Measurements from ENCODE around the gene SENP2. TPM values are rescaled to one million over a fixed set of nuclear protein-coding genes. Genes with fewer than 3 reads are reported as not detected.
"Not testable (repeated sequence)": the region's sequence is repeated elsewhere in the genome, so short reads cannot be mapped to it uniquely, and the experiment has no call there.

SENP2 gene
- total and polyA plus RNA-seq, 10 of the 15 experiments (the other 5 are each of a cell fraction or from before 2014, with no cell fraction given) = 9.0 to 42.7 (median 25.1) TPM

DNA sequence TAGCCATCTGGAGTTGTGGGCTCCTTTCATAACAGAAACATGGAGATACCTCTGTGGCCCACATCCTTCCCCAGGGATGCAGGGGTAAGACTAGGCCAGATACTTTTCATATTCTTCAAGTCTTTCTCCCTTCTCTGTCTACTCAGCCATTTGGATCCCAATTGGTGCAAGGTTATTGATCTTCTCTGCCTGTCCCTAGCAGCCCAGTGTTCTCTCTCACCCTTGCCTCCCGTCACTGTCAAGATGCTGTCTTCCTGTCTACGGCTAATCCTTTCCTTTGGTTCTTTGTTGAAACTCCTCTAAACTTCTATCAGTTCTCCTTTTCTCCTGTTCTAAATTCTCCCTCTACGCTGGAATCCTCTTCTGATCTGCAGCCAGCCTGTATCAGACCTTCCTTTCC, 51.3 kb downstream of the SENP2 start:
- FAIRE-seq = no peak
- no TSS peak for BruUV-seq (replicated peaks)

DNA sequence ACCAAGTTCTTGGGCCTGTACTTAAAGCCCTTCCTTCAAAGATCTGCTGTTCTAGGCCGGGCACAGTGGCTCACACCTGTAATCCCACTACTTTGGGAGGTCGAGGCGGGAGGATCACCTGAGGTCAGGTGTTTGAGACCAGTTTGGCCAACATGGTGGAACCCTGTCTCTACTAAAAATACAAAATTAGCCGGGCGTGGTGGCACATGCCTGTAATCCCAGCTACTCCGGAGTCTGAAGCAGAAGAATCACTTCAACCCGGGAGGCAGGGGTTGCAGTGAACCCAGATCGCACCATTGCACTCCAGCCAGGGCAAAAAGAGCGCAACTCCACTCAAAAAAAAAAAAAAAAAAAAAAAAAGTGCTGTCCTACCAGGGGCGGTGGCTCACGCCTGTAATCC, 52.6 kb downstream of the SENP2 start:
- WGBS (ENCODE audit: insufficient coverage, insufficient replicate concordance, low lambda C conversion rate, missing lambda C conversion rate) = 47% methylated on average over 10 of the region's 11 CpGs
- H4K20me1 ChIP-seq (ENCODE audit: control insufficient read depth, insufficient read depth); H2AFZ ChIP-seq (ENCODE audit: control insufficient read depth, low read depth, low read length); BruUV-seq (replicated peaks); H3K4me3 ChIP-seq; H3K4me2 ChIP-seq (ENCODE audit: control insufficient read depth, insufficient read depth); RAD21 ChIA-PET (ENCODE audit: unreplicated experiment); ATAC-seq; DNase-seq (ENCODE audit: low read depth, low spot score); POLR2A ChIA-PET; CTCF ChIA-PET; H3K27ac ChIP-seq (ENCODE audit: control insufficient read depth, insufficient read depth); intact Hi-C loops (cut with micrococcal nuclease; ENCODE audit: unreplicated experiment); H3K27me3 ChIP-seq (replicated peaks in 1 of 2; ENCODE audit: control insufficient read depth in 2 of 2, insufficient read depth in 2 of 2, low read length in 1 of 2); H3K9me3 ChIP-seq (replicated peaks; ENCODE audit: control insufficient read depth, insufficient read depth, low read length); H3K4me1 ChIP-seq (ENCODE audit: control insufficient read depth, insufficient read depth, low read length); H3K9ac ChIP-seq (ENCODE audit: control insufficient read depth, insufficient read depth, low read length); H3K79me2 ChIP-seq (ENCODE audit: control insufficient read depth, insufficient read depth, low read length); in situ Hi-C loops (cut with MboI); H3K36me3 ChIP-seq (ENCODE audit: control insufficient read depth in 2 of 2, insufficient read depth in 2 of 2, low read length in 1 of 2); FAIRE-seq: not testable (repeated sequence)
- SMC1A ChIA-PET (ENCODE audit: uncharacterized antibody, unreplicated experiment) = interaction anchor here (0.7 kb wide), 1 partner anchor 259 kb away, joined by 3 read pairs; no protein-coding TSS in a partner anchor

More for the DNA sequence above, 51.3 kb downstream of the SENP2 start:
- TF ChIP-seq, protein P1, sequence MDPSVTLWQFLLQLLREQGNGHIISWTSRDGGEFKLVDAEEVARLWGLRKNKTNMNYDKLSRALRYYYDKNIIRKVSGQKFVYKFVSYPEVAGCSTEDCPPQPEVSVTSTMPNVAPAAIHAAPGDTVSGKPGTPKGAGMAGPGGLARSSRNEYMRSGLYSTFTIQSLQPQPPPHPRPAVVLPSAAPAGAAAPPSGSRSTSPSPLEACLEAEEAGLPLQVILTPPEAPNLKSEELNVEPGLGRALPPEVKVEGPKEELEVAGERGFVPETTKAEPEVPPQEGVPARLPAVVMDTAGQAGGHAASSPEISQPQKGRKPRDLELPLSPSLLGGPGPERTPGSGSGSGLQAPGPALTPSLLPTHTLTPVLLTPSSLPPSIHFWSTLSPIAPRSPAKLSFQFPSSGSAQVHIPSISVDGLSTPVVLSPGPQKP (IDR thresholded peaks at IDR 0.05; ENCODE audit: low read depth, low read length) = no peak
- TF ChIP-seq RELA (IDR thresholded peaks at IDR 0.05; ENCODE audit: borderline replicate concordance, partially characterized antibody) (no peak), SPI1 (IDR thresholded peaks at IDR 0.05; ENCODE audit: borderline replicate concordance, insufficient read depth, low read depth, low read length) (no peak), MEF2A (IDR thresholded peaks at IDR 0.05; ENCODE audit: insufficient read depth, low read depth, low read length) (no peak), ZNF24 (IDR thresholded peaks at IDR 0.05) (no peak), PML (IDR thresholded peaks at IDR 0.05; ENCODE audit: low read length) (no peak), TBL1XR1 (IDR thresholded peaks at IDR 0.05; ENCODE audit: low read depth, low read length) (no peak), NFIC (IDR thresholded peaks at IDR 0.05; ENCODE audit: low read depth, low read length) (no peak), FOXM1 (IDR thresholded peaks at IDR 0.05; ENCODE audit: low read depth, low read length) (no peak)
- TF ChIP-seq, protein P2, sequence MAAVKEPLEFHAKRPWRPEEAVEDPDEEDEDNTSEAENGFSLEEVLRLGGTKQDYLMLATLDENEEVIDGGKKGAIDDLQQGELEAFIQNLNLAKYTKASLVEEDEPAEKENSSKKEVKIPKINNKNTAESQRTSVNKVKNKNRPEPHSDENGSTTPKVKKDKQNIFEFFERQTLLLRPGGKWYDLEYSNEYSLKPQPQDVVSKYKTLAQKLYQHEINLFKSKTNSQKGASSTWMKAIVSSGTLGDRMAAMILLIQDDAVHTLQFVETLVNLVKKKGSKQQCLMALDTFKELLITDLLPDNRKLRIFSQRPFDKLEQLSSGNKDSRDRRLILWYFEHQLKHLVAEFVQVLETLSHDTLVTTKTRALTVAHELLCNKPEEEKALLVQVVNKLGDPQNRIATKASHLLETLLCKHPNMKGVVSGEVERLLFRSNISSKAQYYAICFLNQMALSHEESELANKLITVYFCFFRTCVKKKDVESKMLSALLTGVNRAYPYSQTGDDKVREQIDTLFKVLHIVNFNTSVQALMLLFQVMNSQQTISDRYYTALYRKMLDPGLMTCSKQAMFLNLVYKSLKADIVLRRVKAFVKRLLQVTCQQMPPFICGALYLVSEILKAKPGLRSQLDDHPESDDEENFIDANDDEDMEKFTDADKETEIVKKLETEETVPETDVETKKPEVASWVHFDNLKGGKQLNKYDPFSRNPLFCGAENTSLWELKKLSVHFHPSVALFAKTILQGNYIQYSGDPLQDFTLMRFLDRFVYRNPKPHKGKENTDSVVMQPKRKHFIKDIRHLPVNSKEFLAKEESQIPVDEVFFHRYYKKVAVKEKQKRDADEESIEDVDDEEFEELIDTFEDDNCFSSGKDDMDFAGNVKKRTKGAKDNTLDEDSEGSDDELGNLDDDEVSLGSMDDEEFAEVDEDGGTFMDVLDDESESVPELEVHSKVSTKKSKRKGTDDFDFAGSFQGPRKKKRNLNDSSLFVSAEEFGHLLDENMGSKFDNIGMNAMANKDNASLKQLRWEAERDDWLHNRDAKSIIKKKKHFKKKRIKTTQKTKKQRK (IDR thresholded peaks at IDR 0.05; ENCODE audit: low read depth, low read length) = no peak
- TF ChIP-seq, protein P3, sequence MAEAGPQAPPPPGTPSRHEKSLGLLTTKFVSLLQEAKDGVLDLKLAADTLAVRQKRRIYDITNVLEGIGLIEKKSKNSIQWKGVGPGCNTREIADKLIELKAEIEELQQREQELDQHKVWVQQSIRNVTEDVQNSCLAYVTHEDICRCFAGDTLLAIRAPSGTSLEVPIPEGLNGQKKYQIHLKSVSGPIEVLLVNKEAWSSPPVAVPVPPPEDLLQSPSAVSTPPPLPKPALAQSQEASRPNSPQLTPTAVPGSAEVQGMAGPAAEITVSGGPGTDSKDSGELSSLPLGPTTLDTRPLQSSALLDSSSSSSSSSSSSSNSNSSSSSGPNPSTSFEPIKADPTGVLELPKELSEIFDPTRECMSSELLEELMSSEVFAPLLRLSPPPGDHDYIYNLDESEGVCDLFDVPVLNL (IDR thresholded peaks at IDR 0.05; ENCODE audit: low read depth, low read length) = no peak
- intact Hi-C loops (cut with micrococcal nuclease; ENCODE audit: unreplicated experiment) = no loop called here
- DNase-seq (ENCODE audit: low read depth, low spot score) (no peak), ATAC-seq (no peak)
- no peaks in the 10 kb centered on the region for H4K20me1 ChIP-seq (ENCODE audit: control insufficient read depth, insufficient read depth)
- no peak overlapping the region for H3K4me3 ChIP-seq
- no peak overlapping the region for H3K9ac ChIP-seq (ENCODE audit: control insufficient read depth, insufficient read depth, low read length)
- H3K4me1 ChIP-seq (ENCODE audit: control insufficient read depth, insufficient read depth, low read length) = no peaks in the 10 kb centered on the region
- ChIA-PET SMC1A (ENCODE audit: uncharacterized antibody, unreplicated experiment) (no interaction called here), POLR2A (no interaction called here), CTCF (no interaction called here), RAD21 (ENCODE audit: unreplicated experiment) (no interaction called here)
- 69% methylated on average over 3 of the region's 3 CpGs for WGBS (ENCODE audit: insufficient coverage, insufficient replicate concordance, low lambda C conversion rate, missing lambda C conversion rate)
- no peak overlapping the region for H2AFZ ChIP-seq (ENCODE audit: control insufficient read depth, low read depth, low read length)
- H3K27me3 ChIP-seq (replicated peaks in 1 of 2; ENCODE audit: control insufficient read depth in 2 of 2, insufficient read depth in 2 of 2, low read length in 1 of 2) = no peaks in the 10 kb centered on the region
- H3K4me2 ChIP-seq (ENCODE audit: control insufficient read depth, insufficient read depth) = no peak overlapping the region
- H3K79me2 ChIP-seq (ENCODE audit: control insufficient read depth, insufficient read depth, low read length) = no peaks in the 10 kb centered on the region
- H3K9me3 ChIP-seq (replicated peaks; ENCODE audit: control insufficient read depth, insufficient read depth, low read length) = no peaks in the 10 kb centered on the region
- H3K27ac ChIP-seq (ENCODE audit: control insufficient read depth, insufficient read depth) = no peak overlapping the region
- H3K36me3 ChIP-seq (ENCODE audit: control insufficient read depth in 2 of 2, insufficient read depth in 2 of 2, low read length in 1 of 2) = no peaks in the 10 kb centered on the region
- in situ Hi-C loops (cut with MboI) = no loop called here

Measured in GM12878 (cell line).